ENCODE measurements around the gene PXK.
A peak's percentile ranks its signal among the peaks of the same experiment; 100 is the strongest.

Gene PXK

GRCh38 chr3:58305882-58306711 lies 26.6 kb upstream of the PXK start, which contains the start of the genes HTD2 and RPP14:
Gene HTD2, plus strand, starts transcription at chr3:58306520. Its CDS starts 11,094 bp downstream, at chr3:58317614.
Gene RPP14, plus strand, starts transcription at chr3:58306245. Its CDS starts 4,085 bp downstream, at chr3:58310330.
- peak within 1 kb of the TSS; percentile 79 for H3K4me3 ChIP-seq (ENCODE audit: low read depth, low read length)
- TF ChIP-seq CTCF (IDR thresholded peaks at IDR 0.05; ENCODE audit: low read depth, low read length, missing control alignments) = peak; percentile 95
- peak; percentile 95 for DNase-seq (ENCODE audit: low read depth)

- no peak for DNase-seq (ENCODE audit: low read depth)
- peak; percentile 46 for TF ChIP-seq CTCF (IDR thresholded peaks at IDR 0.05; ENCODE audit: low read depth, low read length, missing control alignments)
- peak overlapping the region; percentile 79 for H3K4me3 ChIP-seq (ENCODE audit: low read depth, low read length)
Measured at GRCh38 chr3:58307639-58308215, 25.0 kb upstream of the PXK start.

- no peak for DNase-seq (ENCODE audit: low read depth)
- H3K4me3 ChIP-seq (ENCODE audit: low read depth, low read length) = no peak overlapping the region
- no peak for TF ChIP-seq CTCF (IDR thresholded peaks at IDR 0.05; ENCODE audit: low read depth, low read length, missing control alignments)
Measured at GRCh38 chr3:58308728-58309127, 24.0 kb upstream of the PXK start.

GRCh38 chr3:58317811-58318210 lies 14.9 kb upstream of the PXK start:
- no peak for TF ChIP-seq CTCF (IDR thresholded peaks at IDR 0.05; ENCODE audit: low read depth, low read length, missing control alignments)
- no peak overlapping the region for H3K4me3 ChIP-seq (ENCODE audit: low read depth, low read length)
- no peak for DNase-seq (ENCODE audit: low read depth)

- no peak for DNase-seq (ENCODE audit: low read depth)
- no peak for TF ChIP-seq CTCF (IDR thresholded peaks at IDR 0.05; ENCODE audit: low read depth, low read length, missing control alignments)
- no peak overlapping the region for H3K4me3 ChIP-seq (ENCODE audit: low read depth, low read length)
Measured at GRCh38 chr3:58321791-58322190, 10.9 kb upstream of the PXK start.

GRCh38 chr3:58322793-58323192 lies 9.9 kb upstream of the PXK start:
- DNase-seq (ENCODE audit: low read depth) = no peak
- no peak overlapping the region for H3K4me3 ChIP-seq (ENCODE audit: low read depth, low read length)
- no peak for TF ChIP-seq CTCF (IDR thresholded peaks at IDR 0.05; ENCODE audit: low read depth, low read length, missing control alignments)
